ENCODE data around the gene UXS1. TPM values are rescaled to one million over a fixed set of nuclear protein-coding genes. Genes with fewer than 3 reads are reported as not detected.

UXS1 gene
- total and polyA plus RNA-seq, 9 of the 15 experiments (the other 6 are each of a cell fraction or from before 2014, with no cell fraction given), result 5.8 to 25.8 (median 15.0) TPM

DNA sequence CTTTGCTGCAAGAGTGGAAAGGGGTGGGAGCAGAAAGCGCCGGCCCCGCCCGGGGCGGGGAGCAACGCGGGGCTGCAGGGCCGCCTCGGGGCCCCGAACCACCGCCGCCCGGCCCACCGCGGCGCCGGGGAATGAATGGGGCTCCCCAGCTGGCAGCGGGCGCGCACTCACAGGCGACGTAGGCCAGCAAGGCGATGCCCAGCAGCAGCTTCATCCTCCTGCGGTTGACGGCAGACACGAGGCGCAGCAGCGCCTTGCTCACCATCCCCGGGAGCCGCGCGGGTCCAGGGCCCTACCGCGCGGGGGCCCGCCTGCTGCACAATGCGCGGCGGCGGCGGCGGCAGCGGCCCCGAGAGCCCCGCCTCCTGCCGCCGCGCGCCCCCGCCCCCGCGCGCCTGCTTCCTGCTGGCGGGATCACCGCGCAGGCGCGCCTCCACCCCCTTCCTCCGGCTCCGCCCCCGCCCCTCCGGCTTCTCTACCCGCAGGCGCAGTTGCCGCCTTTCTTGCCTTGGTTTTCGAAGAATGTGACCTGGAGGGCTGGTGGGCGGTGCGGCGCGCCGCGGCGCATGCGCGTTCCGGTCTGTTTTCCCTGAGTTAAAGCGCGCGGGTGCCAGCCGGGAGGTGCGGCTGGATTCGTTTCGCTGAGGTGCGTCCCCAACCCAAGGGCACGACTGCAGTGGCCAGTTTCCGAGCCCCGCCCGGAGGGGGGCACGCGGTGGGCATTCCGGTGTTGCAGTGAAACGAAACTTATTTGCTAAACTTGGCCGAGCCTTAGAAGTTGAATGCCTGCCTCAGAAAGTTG is at the start of gene UXS1 (continued):
- TF ChIP-seq MBD1 (CRISPR knock-in tag; IDR thresholded peaks at IDR 0.05), result no peak
- TF ChIP-seq ZKSCAN8 (CRISPR knock-in tag; IDR thresholded peaks at IDR 0.05), result no peak
- TF ChIP-seq, protein P1, sequence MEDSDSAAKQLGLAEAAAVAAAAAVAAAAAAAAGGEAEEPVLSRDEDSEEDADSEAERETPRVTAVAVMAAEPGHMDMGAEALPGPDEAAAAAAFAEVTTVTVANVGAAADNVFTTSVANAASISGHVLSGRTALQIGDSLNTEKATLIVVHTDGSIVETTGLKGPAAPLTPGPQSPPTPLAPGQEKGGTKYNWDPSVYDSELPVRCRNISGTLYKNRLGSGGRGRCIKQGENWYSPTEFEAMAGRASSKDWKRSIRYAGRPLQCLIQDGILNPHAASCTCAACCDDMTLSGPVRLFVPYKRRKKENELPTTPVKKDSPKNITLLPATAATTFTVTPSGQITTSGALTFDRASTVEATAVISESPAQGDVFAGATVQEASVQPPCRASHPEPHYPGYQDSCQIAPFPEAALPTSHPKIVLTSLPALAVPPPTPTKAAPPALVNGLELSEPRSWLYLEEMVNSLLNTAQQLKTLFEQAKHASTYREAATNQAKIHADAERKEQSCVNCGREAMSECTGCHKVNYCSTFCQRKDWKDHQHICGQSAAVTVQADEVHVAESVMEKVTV (CRISPR knock-in tag; IDR thresholded peaks at IDR 0.05), result no peak
- TF ChIP-seq, protein P2, sequence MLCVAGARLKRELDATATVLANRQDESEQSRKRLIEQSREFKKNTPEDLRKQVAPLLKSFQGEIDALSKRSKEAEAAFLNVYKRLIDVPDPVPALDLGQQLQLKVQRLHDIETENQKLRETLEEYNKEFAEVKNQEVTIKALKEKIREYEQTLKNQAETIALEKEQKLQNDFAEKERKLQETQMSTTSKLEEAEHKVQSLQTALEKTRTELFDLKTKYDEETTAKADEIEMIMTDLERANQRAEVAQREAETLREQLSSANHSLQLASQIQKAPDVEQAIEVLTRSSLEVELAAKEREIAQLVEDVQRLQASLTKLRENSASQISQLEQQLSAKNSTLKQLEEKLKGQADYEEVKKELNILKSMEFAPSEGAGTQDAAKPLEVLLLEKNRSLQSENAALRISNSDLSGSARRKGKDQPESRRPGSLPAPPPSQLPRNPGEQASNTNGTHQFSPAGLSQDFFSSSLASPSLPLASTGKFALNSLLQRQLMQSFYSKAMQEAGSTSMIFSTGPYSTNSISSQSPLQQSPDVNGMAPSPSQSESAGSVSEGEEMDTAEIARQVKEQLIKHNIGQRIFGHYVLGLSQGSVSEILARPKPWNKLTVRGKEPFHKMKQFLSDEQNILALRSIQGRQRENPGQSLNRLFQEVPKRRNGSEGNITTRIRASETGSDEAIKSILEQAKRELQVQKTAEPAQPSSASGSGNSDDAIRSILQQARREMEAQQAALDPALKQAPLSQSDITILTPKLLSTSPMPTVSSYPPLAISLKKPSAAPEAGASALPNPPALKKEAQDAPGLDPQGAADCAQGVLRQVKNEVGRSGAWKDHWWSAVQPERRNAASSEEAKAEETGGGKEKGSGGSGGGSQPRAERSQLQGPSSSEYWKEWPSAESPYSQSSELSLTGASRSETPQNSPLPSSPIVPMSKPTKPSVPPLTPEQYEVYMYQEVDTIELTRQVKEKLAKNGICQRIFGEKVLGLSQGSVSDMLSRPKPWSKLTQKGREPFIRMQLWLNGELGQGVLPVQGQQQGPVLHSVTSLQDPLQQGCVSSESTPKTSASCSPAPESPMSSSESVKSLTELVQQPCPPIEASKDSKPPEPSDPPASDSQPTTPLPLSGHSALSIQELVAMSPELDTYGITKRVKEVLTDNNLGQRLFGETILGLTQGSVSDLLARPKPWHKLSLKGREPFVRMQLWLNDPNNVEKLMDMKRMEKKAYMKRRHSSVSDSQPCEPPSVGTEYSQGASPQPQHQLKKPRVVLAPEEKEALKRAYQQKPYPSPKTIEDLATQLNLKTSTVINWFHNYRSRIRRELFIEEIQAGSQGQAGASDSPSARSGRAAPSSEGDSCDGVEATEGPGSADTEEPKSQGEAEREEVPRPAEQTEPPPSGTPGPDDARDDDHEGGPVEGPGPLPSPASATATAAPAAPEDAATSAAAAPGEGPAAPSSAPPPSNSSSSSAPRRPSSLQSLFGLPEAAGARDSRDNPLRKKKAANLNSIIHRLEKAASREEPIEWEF (CRISPR knock-in tag; IDR thresholded peaks at IDR 0.05), result no peak
- TF ChIP-seq, protein P3, sequence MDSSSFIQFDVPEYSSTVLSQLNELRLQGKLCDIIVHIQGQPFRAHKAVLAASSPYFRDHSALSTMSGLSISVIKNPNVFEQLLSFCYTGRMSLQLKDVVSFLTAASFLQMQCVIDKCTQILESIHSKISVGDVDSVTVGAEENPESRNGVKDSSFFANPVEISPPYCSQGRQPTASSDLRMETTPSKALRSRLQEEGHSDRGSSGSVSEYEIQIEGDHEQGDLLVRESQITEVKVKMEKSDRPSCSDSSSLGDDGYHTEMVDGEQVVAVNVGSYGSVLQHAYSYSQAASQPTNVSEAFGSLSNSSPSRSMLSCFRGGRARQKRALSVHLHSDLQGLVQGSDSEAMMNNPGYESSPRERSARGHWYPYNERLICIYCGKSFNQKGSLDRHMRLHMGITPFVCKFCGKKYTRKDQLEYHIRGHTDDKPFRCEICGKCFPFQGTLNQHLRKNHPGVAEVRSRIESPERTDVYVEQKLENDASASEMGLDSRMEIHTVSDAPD (CRISPR knock-in tag; IDR thresholded peaks at IDR 0.05), result no peak
- no peak for TF ChIP-seq SREBF2 (CRISPR knock-in tag; IDR thresholded peaks at IDR 0.05)
- TF ChIP-seq ZNF324 (CRISPR knock-in tag; IDR thresholded peaks at IDR 0.05), result no peak
- no peak for TF ChIP-seq FOXK2 (conservative IDR thresholded peaks at IDR 0.05 in 1 of 2, IDR thresholded peaks at IDR 0.05 in 1 of 2; ENCODE audit: low read depth in 2 of 2)
- TF ChIP-seq, protein P4, sequence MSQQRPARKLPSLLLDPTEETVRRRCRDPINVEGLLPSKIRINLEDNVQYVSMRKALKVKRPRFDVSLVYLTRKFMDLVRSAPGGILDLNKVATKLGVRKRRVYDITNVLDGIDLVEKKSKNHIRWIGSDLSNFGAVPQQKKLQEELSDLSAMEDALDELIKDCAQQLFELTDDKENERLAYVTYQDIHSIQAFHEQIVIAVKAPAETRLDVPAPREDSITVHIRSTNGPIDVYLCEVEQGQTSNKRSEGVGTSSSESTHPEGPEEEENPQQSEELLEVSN (IDR thresholded peaks at IDR 0.05; ENCODE audit: borderline replicate concordance in 1 of 2, extremely low read depth in 1 of 2, insufficient read depth in 1 of 2, insufficient read length in 1 of 2, low read depth in 1 of 2, low read length in 1 of 2, poor library complexity in 1 of 2, severe bottlenecking in 1 of 2), result peak; percentile 62 to 74
- no peak for TF ChIP-seq ZNF174 (CRISPR knock-in tag; IDR thresholded peaks at IDR 0.05)
- TF ChIP-seq POLR2H (tag; IDR thresholded peaks at IDR 0.05; ENCODE audit: low read depth), result peak; percentile 71
- no peak for TF ChIP-seq SMAD2 (IDR thresholded peaks at IDR 0.05; ENCODE audit: low read depth, low read length)
- TF ChIP-seq E2F3 (CRISPR knock-in tag; IDR thresholded peaks at IDR 0.05), result peak; percentile 41; the same call in 1 of the 2 replicates

All from K562 (cell line).